Fibroblast of skin of abdomen (primary cell): ENCODE results near the gene TM9SF4.

ENCODE experiments used
- DNase-seq: peaks from one replicate; pipeline ENCODE4 v3.0.0-alpha.2; 2013

TM9SF4 gene

GRCh38 chr20:32130965-32131364, 21.5 kb downstream of the TM9SF4 start:
- no peak for DNase-seq

- no peak for DNase-seq
Observed at GRCh38 chr20:32132911-32133549, 23.5 kb downstream of the TM9SF4 start.

GRCh38 chr20:32134026-32134425, 24.5 kb downstream of the TM9SF4 start:
- no peak for DNase-seq

DNA sequence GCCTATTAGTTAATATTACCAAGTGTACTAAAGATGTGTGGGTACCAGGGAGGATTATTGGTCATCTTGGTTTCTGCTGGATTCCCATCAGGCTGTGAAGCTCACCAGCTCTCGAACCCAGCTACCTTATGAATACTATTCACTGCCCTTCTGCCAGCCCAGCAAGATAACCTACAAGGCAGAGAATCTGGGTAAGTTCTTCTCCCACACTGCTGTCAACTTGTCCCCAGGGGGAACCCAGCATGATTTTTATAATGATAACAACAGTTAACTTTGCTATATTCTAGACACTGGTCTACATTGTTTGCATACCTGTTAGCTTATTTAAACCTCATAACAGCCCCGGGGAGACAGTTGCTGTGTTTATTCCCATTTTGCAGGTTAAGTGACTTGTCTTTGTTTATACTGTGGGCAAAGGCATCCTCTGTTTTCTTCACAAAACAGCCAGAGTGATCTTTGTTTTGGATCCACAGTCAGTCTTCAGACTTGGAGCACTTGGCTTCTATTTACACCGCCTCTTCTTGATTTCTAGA, 26.5 kb downstream of the TM9SF4 start:
- DNase-seq, result no peak

DNA sequence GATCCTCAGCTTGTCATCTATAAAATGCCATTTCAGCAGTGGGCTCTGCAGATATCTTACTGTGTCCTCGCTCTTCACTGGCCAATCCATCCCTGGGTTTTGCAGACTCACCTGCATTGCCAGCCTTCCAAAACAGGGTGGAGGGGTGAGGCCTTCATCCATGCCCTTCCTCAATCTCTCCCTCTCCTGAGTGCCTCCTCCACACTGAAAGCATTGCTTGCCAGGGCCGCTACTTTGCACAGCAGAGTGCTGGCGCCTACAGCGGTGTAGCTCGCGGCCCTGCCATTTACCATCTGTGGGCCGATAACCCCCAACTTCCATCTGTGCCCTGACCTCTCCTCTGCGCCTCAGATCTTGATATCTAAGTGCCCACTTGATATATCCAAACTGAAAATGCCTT, 29.4 kb downstream of the TM9SF4 start:
- no peak for DNase-seq

DNA sequence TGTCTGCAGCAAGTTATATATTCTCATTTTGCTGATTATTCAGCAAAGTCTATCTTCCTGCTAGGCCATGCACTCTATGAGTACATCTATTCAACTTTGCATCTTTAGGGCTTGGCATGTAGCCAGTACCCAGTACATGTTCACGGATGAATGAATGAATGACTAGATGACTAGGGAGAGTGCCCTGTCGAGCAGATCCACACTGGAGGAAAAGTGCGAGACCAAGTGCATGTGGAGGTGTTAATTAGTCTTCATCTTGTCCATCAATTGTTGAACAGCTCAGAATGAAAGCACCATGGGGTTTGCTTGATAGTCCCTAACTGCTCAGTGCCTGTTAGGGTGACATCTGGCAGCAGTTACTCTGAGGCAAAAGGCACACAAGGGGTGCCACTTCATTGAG, 30.4 kb downstream of the TM9SF4 start:
- DNase-seq, result no peak

- no peak for DNase-seq
Observed at GRCh38 chr20:32140603-32141002, 31.1 kb downstream of the TM9SF4 start.

GRCh38 chr20:32141465-32141980, 32.0 kb downstream of the TM9SF4 start:
- DNase-seq, result no peak

- DNase-seq, result no peak
Observed at GRCh38 chr20:32142088-32142487, 32.6 kb downstream of the TM9SF4 start.

- no peak for DNase-seq
Observed at GRCh38 chr20:32142991-32143390, 33.5 kb downstream of the TM9SF4 start.

DNA sequence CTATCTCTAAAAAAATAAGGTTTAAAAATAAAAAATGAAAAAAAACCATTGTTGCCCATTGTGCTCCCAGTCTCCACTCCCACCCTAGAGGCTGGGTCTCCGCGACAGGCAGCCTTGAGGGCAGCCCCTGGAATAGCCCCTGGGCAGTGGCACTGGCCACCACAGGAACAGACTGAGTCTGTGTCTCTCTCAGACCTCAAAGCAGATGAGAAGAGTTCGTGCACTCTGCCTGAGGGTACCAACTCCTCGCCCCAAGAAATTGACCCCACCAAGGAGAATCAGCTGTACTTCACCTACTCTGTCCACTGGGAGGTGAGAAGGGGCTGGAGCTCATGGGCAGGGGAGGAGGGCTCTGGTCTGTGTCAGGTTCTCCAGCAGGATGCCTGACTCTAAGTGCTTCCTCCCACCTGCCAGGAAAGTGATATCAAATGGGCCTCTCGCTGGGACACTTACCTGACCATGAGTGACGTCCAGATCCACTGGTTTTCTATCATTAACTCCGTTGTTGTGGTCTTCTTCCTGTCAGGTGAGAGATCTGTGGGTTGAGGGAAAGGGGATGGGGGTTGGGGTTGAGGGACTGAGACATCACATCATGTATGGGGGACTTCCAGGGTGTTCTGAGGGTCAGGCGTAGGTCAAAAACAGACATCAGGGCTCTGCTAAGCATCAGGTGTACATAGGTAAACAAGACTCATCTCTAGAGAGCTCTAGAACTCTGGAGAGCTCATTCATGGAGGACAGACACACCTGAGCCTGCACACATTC, 35.6 kb downstream of the TM9SF4 start:
- DNase-seq, result no peak

DNA sequence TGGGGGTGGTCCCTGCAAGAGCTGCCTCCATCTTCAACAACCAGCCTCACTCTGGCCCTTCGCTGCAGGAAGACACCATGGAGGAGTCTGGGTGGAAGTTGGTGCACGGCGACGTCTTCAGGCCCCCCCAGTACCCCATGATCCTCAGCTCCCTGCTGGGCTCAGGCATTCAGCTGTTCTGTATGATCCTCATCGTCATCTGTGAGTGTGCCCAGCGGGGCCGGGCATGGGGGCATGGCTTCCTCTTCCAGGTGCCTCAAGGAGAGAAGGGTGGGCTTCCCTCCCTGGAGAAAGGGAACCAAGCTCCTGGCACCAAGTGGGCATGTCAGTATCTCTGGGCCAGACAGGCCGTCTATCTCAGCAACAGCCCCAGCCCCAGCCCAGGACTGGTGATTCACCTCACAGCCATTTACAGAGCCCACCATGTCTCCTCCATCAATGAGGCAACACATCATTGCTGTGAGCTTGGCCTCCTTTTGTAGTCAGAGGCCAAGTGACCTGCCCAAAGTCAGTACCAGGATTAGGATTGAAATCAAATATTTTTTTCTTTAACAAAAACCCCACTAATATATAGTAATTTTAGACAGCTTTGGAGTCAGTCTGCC, 40.2 kb downstream of the TM9SF4 start:
- DNase-seq, result peak; percentile 14

GRCh38 chr20:32150291-32150848, 40.9 kb downstream of the TM9SF4 start:
- no peak for DNase-seq

- no peak for DNase-seq
Observed at GRCh38 chr20:32152421-32153155, 43.1 kb downstream of the TM9SF4 start.

DNA sequence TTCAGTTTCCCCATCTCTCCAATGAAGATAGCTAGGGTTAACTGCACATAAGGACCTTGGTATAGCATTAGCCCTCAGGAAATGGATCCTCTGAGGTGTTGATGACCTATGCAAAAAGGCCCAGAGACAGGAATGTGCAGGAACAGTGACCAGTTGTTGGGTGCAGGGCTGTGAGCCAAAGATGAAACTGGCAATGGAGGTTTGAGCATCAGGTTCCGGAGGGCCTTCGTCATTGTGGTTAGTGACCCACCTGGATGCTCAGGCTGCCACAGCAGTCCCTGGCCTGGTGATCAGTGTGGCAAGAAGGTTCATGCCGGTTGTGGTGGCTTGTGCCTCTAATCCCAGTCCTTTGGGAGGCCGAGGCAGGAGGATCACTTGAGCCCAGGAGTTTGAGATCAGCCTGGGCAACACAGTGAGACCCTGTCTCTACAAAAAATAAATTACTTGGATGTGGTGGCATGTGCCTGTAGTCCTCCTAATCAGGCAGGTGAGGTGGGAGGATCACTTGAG, 43.7 kb downstream of the TM9SF4 start:
- DNase-seq, result no peak

DNA sequence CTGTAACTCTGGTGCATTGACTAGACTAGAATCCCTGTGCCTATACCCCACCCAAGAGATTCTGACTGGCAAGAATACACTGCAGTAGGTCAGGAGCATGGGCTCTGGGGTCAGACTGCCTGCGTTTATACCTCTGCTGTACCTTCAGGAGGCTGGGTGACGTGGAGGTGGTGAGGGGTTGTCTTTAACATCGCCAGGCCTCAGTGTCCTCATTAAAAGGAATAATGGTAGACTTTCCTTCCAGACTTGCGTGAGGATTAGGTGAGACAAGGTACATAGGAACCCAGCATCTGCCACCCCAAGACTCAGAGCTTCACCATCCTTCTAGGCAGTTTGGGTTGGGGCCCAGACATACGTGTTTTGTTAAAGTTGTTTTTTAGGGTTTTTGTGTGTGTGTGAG, 44.3 kb downstream of the TM9SF4 start:
- no peak for DNase-seq

DNA sequence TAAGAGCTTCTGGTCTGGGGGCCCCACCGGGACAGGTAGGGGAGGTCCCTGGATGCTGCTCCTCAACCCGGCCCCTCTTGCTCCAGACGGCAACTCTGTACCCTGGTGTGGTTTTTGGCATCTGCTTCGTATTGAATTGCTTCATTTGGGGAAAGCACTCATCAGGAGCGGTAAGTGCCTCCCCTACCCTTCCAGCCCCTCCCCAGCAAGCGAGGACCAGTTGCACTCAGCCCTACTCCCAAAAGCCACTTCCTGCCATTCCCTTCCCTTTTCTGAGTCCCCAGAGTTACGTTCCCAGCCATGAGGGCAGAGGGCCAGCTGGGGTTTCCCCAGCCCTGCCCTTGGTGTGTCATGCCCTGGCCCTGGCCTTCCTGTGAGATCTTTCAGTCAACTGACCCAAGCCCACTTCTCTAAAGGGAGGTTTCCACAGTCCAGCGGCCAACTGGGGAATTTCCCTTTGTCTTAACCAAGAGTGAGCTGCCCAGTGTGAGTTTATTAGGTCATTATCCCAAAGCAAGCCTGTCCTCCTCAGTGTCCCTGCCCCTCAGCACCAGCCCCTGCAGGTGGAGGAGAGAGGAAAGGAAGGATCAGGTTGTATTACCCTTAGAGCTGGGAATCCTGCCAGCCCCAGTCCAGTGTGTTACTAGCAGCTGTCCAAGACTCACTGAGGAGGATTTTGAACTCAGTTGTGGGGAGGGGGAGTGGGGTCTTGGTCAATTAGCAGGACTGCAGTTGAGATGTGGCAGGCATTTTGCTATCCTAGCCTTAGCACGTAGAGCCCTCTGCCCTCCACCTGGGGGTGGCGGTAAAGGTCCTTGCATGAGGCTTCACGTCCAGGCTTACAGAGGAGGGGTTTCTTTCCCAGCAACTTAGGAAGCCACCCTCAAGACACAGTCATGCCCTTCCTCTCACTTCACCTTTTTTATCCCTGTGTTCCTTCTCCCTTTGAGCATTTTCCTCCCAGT, 45.8 kb downstream of the TM9SF4 start:
- peak; percentile 29 for DNase-seq

DNA sequence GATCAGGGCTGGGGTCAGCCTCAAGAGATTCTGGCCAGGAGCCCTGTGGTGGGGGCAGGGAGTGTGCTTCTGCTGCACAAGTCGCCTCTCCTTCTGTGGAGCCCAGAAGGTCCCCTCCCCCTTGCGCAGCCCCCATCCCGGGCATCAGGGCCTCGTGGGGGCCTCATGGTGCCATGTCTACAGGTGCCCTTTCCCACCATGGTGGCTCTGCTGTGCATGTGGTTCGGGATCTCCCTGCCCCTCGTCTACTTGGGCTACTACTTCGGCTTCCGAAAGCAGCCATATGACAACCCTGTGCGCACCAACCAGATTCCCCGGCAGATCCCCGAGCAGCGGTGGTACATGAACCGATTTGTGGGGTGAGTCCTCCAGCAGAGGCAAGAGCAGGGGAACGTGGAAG, 48.1 kb downstream of the TM9SF4 start:
- DNase-seq, result no peak

- no peak for DNase-seq
Observed at GRCh38 chr20:32158351-32158750, 48.8 kb downstream of the TM9SF4 start.

GRCh38 chr20:32158943-32159660, 49.6 kb downstream of the TM9SF4 start:
- DNase-seq, result no peak
